ENCODE data around the gene SHISA9. TPM values are rescaled to one million over a fixed set of nuclear protein-coding genes. Genes with fewer than 3 reads are reported as not detected.

SHISA9 gene
- total RNA-seq, 6 donors from 2014 or later = 0.13 to 1.7 (median 0.20) TPM; not detected in 2

DNA sequence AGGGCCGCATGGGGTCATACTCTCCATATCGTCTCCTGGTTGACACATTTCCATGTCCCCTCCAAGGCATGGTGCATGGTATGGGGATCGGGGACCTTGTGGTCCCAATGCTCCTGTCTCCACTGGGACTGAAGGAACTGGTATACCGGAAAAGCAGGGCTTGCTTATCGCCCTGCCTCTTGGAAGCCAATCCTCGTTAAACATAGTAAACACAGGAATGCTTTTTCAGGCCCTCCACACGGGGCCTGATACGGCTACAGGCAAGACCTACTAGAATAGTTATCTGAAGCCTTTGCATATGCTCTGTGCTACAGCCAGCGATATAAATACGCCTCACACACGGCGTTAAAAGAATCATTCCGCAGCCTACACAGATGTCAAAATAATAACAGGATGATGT lies 159.5 kb downstream of the SHISA9 start:
- Histone ChIP-seq H3K4me3 (no peak overlapping the region), H3K36me3 (no peaks in the 10 kb centered on the region), H3K9me3 (no peaks in the 10 kb centered on the region), H3K27ac (no peak overlapping the region), H3K4me1 (no peaks in the 10 kb centered on the region), H3K27me3 (no peaks in the 10 kb centered on the region)
- DNase-seq (no peak), ATAC-seq (ENCODE audit: low FRiP score in 2 of 2) (no peak)
- 70 to 71% methylated on average over 13 of the region's 13 CpGs for WGBS, 2 donors
- TF ChIP-seq CTCF (IDR thresholded peaks at IDR 0.05) (no peak), POLR2A (IDR thresholded peaks at IDR 0.05) (no peak), EP300 (IDR thresholded peaks at IDR 0.05) (no peak), POLR2AphosphoS5 (IDR thresholded peaks at IDR 0.05) (no peak)

- Histone ChIP-seq H3K4me3 (no peak overlapping the region), H3K9me3 (no peaks in the 10 kb centered on the region), H3K36me3 (no peaks in the 10 kb centered on the region), H3K27me3 (no peaks in the 10 kb centered on the region), H3K4me1 (no peaks in the 10 kb centered on the region), H3K27ac (no peak overlapping the region)
- TF ChIP-seq EP300 (IDR thresholded peaks at IDR 0.05) (no peak), CTCF (IDR thresholded peaks at IDR 0.05) (no peak), POLR2AphosphoS5 (IDR thresholded peaks at IDR 0.05) (no peak), POLR2A (IDR thresholded peaks at IDR 0.05) (no peak)
- DNase-seq (no peak), ATAC-seq (ENCODE audit: low FRiP score in 2 of 2) (no peak)
- WGBS, 2 donors = 56 to 78% methylated on average over 9 of the region's 9 CpGs
Measured at GRCh38 chr16:13061691-13062090, 160.3 kb downstream of the SHISA9 start.

DNA sequence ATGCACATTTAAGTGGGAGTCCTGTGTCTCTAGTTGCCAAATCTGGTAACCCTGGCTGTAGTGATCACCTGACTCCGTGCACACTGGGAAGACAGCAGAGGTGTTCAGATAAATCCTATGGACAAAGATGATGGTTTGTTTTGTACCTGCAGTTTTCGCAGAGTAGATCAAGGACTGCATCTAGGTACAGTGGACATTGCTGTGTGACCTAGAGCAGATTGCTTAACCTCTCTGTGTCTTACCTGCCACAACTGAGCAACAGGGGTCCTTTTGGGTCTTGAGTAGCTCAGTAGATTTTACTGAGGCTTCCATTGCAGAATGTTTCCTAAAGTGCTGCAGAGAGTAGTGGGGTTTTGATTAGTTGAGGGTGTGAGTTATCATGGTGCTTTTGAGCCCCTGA lies 160.8 kb downstream of the SHISA9 start:
- Histone ChIP-seq H3K4me3 (no peak overlapping the region), H3K27me3 (no peaks in the 10 kb centered on the region), H3K36me3 (no peaks in the 10 kb centered on the region), H3K9me3 (no peaks in the 10 kb centered on the region), H3K27ac (no peak overlapping the region), H3K4me1 (no peaks in the 10 kb centered on the region)
- TF ChIP-seq POLR2A (IDR thresholded peaks at IDR 0.05) = no peak
- TF ChIP-seq EP300 (IDR thresholded peaks at IDR 0.05) = no peak
- TF ChIP-seq CTCF (IDR thresholded peaks at IDR 0.05) = no peak
- TF ChIP-seq POLR2AphosphoS5 (IDR thresholded peaks at IDR 0.05) = no peak
- ATAC-seq (ENCODE audit: low FRiP score in 2 of 2) (no peak), DNase-seq (no peak)
- 82 to 86% methylated on average over 2 of the region's 2 CpGs for WGBS, 2 donors

DNA sequence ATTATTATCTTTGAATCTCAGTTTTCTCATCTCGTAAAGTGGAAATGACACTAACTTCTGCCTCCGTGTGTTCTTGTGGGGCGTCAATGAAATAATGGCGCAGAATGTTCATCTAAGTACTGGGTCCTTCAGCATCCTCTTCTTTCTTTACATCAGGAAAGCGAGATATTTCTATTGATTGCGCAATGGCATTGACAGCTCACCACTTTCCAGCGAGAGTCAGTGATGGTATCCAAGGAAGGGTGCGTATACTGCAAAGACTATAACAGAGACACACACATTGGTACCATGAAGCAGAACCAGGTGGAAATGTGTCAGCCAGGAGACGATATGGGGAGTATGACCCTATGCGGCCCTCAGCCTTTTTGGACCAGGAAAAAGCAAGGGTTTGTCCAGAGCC lies 162.1 kb downstream of the SHISA9 start:
- Histone ChIP-seq H3K36me3 (no peaks in the 10 kb centered on the region), H3K27me3 (no peaks in the 10 kb centered on the region), H3K27ac (no peak overlapping the region), H3K4me1 (no peaks in the 10 kb centered on the region), H3K9me3 (no peaks in the 10 kb centered on the region), H3K4me3 (no peak overlapping the region)
- TF ChIP-seq CTCF (IDR thresholded peaks at IDR 0.05) = no peak
- no peak for TF ChIP-seq POLR2AphosphoS5 (IDR thresholded peaks at IDR 0.05)
- no peak for TF ChIP-seq EP300 (IDR thresholded peaks at IDR 0.05)
- TF ChIP-seq POLR2A (IDR thresholded peaks at IDR 0.05) = no peak
- ATAC-seq (ENCODE audit: low FRiP score in 2 of 2) (no peak), DNase-seq (no peak)
- WGBS, 2 donors = 93 to 95% methylated on average over 10 of the region's 10 CpGs

DNA sequence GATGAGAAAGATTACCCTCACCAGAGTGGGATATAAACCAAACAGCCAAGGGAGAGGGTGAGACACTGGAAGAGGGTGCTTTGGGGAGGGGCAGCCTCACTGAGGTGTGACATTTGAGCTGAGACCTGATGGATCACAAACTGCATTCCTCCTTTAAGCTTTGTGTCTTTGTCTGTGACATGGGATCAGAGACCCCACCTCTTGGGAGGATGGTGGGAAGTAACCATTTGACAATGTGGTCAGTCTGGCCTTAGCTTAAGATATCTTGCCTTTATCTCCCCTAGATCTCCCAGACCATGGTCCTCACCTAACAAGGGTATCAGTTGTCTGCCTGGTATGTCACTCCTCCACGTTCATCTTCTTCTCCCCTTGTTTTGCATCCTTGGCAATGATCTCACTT lies 163.4 kb downstream of the SHISA9 start:
- no peaks in the 10 kb centered on the region for H3K27me3 ChIP-seq
- no peaks in the 10 kb centered on the region for H3K9me3 ChIP-seq
- 4 to 13% methylated on average over 1 of the region's 1 CpG for WGBS, 2 donors

More for the DNA sequence above, 163.4 kb downstream of the SHISA9 start:
- Histone ChIP-seq H3K4me1 (no peaks in the 10 kb centered on the region), H3K4me3 (no peak overlapping the region), H3K27ac (no peak overlapping the region), H3K36me3 (no peaks in the 10 kb centered on the region)
- TF ChIP-seq POLR2A (IDR thresholded peaks at IDR 0.05) (no peak), EP300 (IDR thresholded peaks at IDR 0.05) (no peak), POLR2AphosphoS5 (IDR thresholded peaks at IDR 0.05) (no peak), CTCF (IDR thresholded peaks at IDR 0.05) (no peak)
- DNase-seq (no peak), ATAC-seq (ENCODE audit: low FRiP score in 2 of 2) (no peak)
